BJ (cell line): Measurements from ENCODE around the gene HOXB4. TPM values are rescaled to one million over a fixed set of nuclear protein-coding genes. Genes with fewer than 3 reads are reported as not detected.

Source experiments
- CTCF ChIA-PET: fragments of 350-600 bp; formaldehyde crosslinking; extraction: SDS; loops from one replicate; lab custom pipeline; 2021; ENCODE audit warnings: antibody characterized with exemption, inconsistent platforms; lab: Yijun Ruan, JAX
- POLR2A ChIA-PET: fragments of 300-600 bp; sonication (Branson Sonifier 250); formaldehyde crosslinking; extraction: SDS; loops from one replicate; lab custom pipeline; 2021; ENCODE audit warnings: antibody characterized with exemption; lab: Charles Lee
- DNase-seq: peaks from one replicate; pipeline ENCODE4 v3.0.0-alpha.2; 2011; ENCODE audit warnings: low read depth
- H3K27me3 ChIP-seq: 2 replicates; pipeline ENCODE4 v1.6.0; 2011; ENCODE audit warnings: low read length; ENCODE audit not compliant: control insufficient read depth, insufficient read depth
- H3K36me3 ChIP-seq: 2 replicates; pipeline ENCODE4 v1.5.1; 2011; ENCODE audit warnings: low read length; ENCODE audit not compliant: control insufficient read depth, insufficient read depth
- H3K4me3 ChIP-seq: 2 replicates; pipeline ENCODE4 v1.5.1; 2011; ENCODE audit warnings: low read depth, mild to moderate bottlenecking, control low read depth, low read length
- polyA plus RNA-seq: library from polyadenylated mRNA; depleted of rRNA; stranded (reverse); fragments of >200 nt; gene quantifications from 2 replicates; pipeline ENCODE4 v1.2.3, GENCODE V29; 2011
- TF ChIP-seq, protein P1 (sequence below): IDR thresholded peaks from 2 replicates; pipeline ENCODE4 v1.5.1; 2011; ENCODE audit warnings: low read depth, mild to moderate bottlenecking, control low read depth, inconsistent platforms, low read length, moderate library complexity; ENCODE audit not compliant: insufficient read depth

Gene HOXB4
- polyA plus RNA-seq, 1 experiment, result not detected

DNA sequence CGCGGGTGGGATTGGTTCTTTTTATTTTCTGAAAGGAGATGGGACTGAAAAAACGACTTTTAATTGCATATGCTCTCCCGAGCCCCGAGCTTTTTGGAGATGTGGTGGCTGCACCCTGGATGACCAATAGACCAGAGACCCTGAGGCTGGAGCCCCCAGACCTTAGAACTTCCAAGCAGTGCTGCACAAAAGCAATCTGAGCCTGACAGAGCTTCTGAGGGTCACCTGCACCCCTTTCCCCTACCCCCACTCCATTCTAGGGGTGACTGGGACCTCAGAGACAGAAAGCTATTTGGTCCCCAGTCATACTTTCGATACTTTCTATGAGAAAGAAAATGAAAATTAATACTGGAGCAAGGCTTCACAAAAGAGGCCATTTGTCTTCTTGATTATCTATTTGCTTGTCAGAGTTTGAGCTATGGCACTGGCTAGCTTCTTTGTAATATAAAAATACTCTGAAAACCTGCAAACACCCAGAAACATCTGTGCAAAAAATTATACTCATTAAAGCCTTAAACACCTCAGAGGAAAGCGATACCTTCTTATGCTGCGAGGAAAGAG is 3.6 kb downstream of the HOXB4 start:
- Histone ChIP-seq H3K36me3 (no peaks in the 10 kb centered on the region), H3K27me3 (peaks cover 78% of the 10 kb centered on the region), H3K4me3 (no peak overlapping the region)
- DNase-seq, result no peak
- POLR2A ChIA-PET, result interaction anchor here (0.6 kb wide), 1 partner anchor 41 kb away, joined by 7 read pairs; no protein-coding TSS in a partner anchor
- TF ChIP-seq, protein P1, sequence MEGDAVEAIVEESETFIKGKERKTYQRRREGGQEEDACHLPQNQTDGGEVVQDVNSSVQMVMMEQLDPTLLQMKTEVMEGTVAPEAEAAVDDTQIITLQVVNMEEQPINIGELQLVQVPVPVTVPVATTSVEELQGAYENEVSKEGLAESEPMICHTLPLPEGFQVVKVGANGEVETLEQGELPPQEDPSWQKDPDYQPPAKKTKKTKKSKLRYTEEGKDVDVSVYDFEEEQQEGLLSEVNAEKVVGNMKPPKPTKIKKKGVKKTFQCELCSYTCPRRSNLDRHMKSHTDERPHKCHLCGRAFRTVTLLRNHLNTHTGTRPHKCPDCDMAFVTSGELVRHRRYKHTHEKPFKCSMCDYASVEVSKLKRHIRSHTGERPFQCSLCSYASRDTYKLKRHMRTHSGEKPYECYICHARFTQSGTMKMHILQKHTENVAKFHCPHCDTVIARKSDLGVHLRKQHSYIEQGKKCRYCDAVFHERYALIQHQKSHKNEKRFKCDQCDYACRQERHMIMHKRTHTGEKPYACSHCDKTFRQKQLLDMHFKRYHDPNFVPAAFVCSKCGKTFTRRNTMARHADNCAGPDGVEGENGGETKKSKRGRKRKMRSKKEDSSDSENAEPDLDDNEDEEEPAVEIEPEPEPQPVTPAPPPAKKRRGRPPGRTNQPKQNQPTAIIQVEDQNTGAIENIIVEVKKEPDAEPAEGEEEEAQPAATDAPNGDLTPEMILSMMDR, result no peak
- CTCF ChIA-PET, result interaction anchor here (1.0 kb wide), 1 partner anchor 239 kb away, joined by 3 read pairs; no protein-coding TSS in a partner anchor

DNA sequence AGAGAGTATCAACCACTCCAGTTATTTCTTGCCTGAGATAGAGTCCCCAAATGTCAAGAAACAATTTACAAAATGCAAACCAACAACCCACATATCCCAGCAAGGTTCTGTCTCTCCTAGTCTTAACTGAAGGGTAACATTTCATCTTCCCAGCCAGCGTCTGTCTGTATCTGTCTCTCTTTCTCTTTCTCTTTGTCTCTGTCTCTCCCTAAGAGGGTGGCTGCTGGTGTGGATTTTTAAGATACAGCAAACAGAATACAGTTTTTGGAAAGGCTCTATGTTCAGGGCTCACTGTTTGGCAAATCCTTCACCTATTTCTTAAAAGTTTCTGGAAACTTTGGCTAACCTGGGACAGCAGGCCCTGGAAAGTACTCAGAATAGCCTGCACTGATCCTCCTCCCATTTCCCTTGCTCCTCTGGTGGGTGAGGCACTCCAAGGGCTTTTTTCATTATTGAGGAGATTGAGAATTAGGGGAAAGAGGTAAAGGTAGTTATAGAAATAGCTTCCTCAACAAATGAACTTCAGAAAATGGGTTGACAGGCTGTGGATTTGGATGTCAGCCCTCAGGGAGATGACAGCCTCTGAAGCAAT is 6.2 kb downstream of the HOXB4 start:
- no peak for DNase-seq
- TF ChIP-seq, protein P1, result no peak
- ChIA-PET CTCF (no interaction called here), POLR2A (no interaction called here)
- Histone ChIP-seq H3K4me3 (no peak overlapping the region), H3K36me3 (no peaks in the 10 kb centered on the region), H3K27me3 (peaks cover 78% of the 10 kb centered on the region)

DNA sequence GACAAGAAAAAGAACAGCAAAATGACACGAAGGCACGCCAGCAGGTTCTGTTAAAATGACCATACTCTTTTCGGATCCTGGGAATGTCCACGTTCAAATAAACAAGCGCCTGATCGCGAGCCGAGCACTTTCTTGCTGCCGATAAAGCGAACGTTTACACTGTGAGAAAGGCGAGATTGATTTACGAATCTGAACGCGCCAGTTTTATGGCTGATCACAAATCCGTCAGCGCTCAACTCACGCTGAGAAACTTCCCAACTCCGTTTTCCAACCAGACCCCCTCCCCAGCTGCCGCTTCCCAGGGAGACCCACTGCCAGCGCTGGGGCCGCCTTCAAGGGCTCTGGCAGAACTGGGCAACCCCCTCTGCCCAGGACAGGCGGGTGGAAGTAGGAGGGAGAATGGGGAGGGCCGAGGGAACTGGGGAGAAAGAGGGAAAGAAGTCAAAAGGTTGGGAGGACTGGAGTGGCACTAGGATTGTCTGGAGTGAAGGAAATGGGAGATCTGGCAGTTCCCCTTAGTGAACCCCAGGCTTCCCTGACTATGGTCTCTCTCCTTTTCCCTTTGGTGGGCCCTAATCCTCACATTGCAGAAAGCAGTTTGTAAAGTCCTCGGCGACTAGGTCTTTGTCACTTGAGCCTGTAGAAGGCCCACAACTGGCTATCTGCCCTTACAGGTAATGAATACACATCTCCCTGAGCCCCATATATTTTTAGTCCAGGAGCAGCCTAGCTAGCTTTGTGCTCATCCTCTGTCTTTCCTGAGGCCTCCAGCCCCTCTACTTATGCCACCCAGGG is 6.9 kb downstream of the HOXB4 start:
- ChIA-PET POLR2A (no interaction called here), CTCF (interaction anchor here (0.8 kb wide), 1 partner anchor 220 kb away, joined by 3 read pairs; no protein-coding TSS in a partner anchor)
- H3K4me3 ChIP-seq, result no peak overlapping the region
- no peaks in the 10 kb centered on the region for H3K36me3 ChIP-seq
- TF ChIP-seq, protein P1, result no peak
- no peak for DNase-seq
- H3K27me3 ChIP-seq, result peaks cover 81% of the 10 kb centered on the region

DNA sequence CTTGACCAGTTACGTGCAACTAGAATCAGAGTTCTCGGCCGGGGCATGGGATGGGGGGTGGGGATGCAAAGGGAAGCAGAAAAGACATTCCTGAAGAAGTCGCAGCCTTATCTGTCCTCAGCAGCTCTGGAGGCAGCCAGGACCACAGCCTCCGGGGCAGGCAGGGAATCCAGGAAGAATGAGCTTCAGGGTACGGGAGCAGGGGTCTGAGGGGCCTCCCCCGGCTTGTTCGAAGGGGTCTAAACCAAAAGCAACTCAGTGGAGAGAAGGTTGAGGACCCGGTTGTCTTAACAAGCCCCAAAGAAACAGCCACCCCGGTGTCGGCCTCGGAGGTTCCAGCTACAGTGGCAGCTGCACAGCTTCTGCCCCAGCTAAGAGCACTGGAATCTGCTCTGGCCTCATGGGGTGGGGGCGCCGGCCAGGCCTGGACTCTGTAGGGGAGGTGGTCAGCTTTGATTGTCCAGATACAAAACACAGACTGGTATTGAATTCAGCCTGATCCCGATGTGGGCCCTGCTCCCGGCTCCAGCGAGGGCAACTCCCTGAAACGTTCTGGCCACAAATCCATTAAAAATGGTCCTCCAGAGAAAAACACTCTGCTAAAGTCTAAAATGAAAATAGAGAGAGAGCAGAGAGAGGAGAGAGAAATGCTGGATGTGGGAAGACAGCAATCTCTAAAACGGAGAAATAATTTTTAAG is 7.7 kb downstream of the HOXB4 start:
- POLR2A ChIA-PET, result no interaction called here
- no peak for DNase-seq
- Histone ChIP-seq H3K4me3 (no peak overlapping the region), H3K27me3 (peaks cover 81% of the 10 kb centered on the region), H3K36me3 (no peaks in the 10 kb centered on the region)
- TF ChIP-seq, protein P1, result no peak
- CTCF ChIA-PET, result interaction anchor here (0.6 to 1.5 kb wide), 4 partner anchors 16 to 219 kb away, joined by 3 to 4 read pairs (median 3); no protein-coding TSS in a partner anchor
